Stimulated activated CD8-positive, alpha-beta memory T cell treated with anti-CD3 and anti-CD28 coated beads, Interleukin-12 subunit alpha, Interleukin-12 subunit beta, amount 100 ng/mL, for 1 hour (primary cell): ENCODE data around the gene ZC2HC1B.
A peak's percentile ranks its signal among the peaks of the same experiment; 100 is the strongest.

Experiments used
- DNase-seq: peaks from one replicate; pipeline ENCODE4 v3.0.0-alpha.2; 2020; ENCODE audit warnings: low read depth

Gene ZC2HC1B

GRCh38 chr6:143934867-143935266 is 70.6 kb downstream of the ZC2HC1B start:
- DNase-seq, result no peak

GRCh38 chr6:143936347-143936746 is 72.1 kb downstream of the ZC2HC1B start:
- no peak for DNase-seq

GRCh38 chr6:143936778-143937667 is 72.7 kb downstream of the ZC2HC1B start:
- DNase-seq, result no peak

- DNase-seq, result no peak
Measured at GRCh38 chr6:143937668-143937970, 73.3 kb downstream of the ZC2HC1B start.

- DNase-seq, result no peak
Measured at GRCh38 chr6:143939364-143939763, 75.1 kb downstream of the ZC2HC1B start.

GRCh38 chr6:143940011-143940597 is 75.8 kb downstream of the ZC2HC1B start:
- peak; percentile 22 for DNase-seq

GRCh38 chr6:143941852-143942627 is 77.8 kb downstream of the ZC2HC1B start:
- DNase-seq, result peak; percentile 43

- DNase-seq, result no peak
Measured at GRCh38 chr6:143948208-143948607, 83.9 kb downstream of the ZC2HC1B start.

GRCh38 chr6:143949535-143949934 is 85.3 kb downstream of the ZC2HC1B start:
- DNase-seq, result no peak

GRCh38 chr6:143949962-143950361 is 85.7 kb downstream of the ZC2HC1B start:
- DNase-seq, result no peak

- DNase-seq, result no peak
Measured at GRCh38 chr6:143950875-143951274, 86.6 kb downstream of the ZC2HC1B start.

- no peak for DNase-seq
Measured at GRCh38 chr6:143952060-143952778, 87.9 kb downstream of the ZC2HC1B start.

- no peak for DNase-seq
Measured at GRCh38 chr6:143952947-143953701, 88.8 kb downstream of the ZC2HC1B start.

- no peak for DNase-seq
Measured at GRCh38 chr6:143953922-143954321, 89.6 kb downstream of the ZC2HC1B start.

- DNase-seq, result no peak
Measured at GRCh38 chr6:143955971-143956370, 91.7 kb downstream of the ZC2HC1B start.

- no peak for DNase-seq
Measured at GRCh38 chr6:143957679-143958274, 93.5 kb downstream of the ZC2HC1B start.

- DNase-seq, result no peak
Measured at GRCh38 chr6:143958839-143959399, 94.6 kb downstream of the ZC2HC1B start.

GRCh38 chr6:143959927-143960326 is 95.7 kb downstream of the ZC2HC1B start:
- no peak for DNase-seq

- DNase-seq, result no peak
Measured at GRCh38 chr6:143961066-143961465, 96.8 kb downstream of the ZC2HC1B start.
